HFF-Myc (cell line): ENCODE data around the gene CUX1.

ENCODE experiments used
- DNase-seq: peaks from one replicate; pipeline ENCODE4 v3.0.0-alpha.2; 2011; ENCODE audit warnings: low read depth; ENCODE audit errors: extremely low read depth
- H3K4me3 ChIP-seq: replicated peaks from 2 replicates; pipeline ENCODE4 v1.5.1; 2011; ENCODE audit warnings: low read depth, mild to moderate bottlenecking, control low read depth, low read length
- TF ChIP-seq, protein P1 (sequence below): IDR thresholded peaks from 2 replicates; pipeline ENCODE4 v1.5.1; 2012; ENCODE audit warnings: mild to moderate bottlenecking, low read depth, low read length, control low read depth; ENCODE audit errors: missing control alignments

CUX1 gene

GRCh38 chr7:102192790-102193189 is 375.4 kb downstream of the CUX1 start:
- TF ChIP-seq, protein P1, sequence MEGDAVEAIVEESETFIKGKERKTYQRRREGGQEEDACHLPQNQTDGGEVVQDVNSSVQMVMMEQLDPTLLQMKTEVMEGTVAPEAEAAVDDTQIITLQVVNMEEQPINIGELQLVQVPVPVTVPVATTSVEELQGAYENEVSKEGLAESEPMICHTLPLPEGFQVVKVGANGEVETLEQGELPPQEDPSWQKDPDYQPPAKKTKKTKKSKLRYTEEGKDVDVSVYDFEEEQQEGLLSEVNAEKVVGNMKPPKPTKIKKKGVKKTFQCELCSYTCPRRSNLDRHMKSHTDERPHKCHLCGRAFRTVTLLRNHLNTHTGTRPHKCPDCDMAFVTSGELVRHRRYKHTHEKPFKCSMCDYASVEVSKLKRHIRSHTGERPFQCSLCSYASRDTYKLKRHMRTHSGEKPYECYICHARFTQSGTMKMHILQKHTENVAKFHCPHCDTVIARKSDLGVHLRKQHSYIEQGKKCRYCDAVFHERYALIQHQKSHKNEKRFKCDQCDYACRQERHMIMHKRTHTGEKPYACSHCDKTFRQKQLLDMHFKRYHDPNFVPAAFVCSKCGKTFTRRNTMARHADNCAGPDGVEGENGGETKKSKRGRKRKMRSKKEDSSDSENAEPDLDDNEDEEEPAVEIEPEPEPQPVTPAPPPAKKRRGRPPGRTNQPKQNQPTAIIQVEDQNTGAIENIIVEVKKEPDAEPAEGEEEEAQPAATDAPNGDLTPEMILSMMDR: no peak
- no peak for DNase-seq
- H3K4me3 ChIP-seq: no peak overlapping the region

DNA sequence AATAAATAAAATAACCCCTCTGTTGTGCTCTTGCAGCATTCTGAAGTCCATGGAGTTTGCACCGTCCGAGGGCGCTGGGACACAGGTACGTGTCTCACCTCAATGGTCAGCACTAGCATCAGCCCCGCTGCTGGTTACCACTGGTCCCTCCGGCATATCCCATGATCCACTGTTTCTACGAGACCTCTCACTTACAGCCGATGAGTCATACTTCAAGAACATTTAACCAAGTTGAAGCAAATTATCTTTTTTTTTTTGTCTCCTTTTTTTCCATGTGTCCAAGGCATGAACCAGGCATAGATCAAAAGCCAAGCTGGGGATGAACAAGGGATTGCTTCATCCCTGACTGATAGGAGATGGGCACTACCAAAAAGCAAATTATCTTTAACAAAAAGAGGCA is 376.4 kb downstream of the CUX1 start:
- TF ChIP-seq, protein P1: no peak
- DNase-seq: no peak
- H3K4me3 ChIP-seq: no peak overlapping the region

DNA sequence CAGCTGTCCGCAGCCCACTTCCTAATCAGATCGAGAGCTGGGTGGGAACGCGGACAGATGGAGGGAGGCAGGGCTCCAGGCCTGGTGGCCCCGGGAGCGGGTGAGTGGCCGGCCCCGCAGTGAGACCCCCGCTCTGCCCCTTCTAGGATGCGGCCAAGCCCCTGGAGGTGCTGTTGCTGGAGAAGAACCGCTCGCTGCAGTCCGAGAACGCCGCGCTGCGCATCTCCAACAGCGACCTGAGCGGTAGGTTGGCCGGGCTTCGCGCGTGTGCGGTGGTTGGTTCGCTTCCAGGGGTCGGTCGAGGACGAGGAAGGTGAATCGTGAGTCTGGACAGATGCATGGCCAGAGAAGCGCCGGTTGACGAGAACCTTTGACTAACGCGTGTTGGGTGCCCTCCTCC is 377.9 kb downstream of the CUX1 start:
- TF ChIP-seq, protein P1: no peak

DNA sequence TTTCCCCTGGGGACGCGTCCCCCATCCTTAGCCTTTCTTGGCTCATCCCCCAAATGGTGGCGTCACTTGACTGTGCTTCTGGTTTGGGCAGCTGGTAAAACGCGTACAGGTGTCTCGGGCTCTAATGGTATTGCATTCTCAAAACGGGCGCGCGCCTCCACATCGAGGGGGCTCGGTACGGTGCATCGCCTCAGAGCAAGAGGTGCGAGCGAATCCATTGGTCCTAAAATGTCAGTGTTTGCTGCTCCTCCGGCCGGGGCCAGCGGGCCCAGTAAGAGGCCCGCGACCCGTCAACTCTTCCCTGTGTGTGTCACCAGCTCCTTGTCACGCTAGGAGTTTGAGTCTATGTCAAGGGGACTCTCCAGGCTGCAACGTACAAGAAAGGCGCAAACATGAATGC is 378.6 kb downstream of the CUX1 start:
- no peak overlapping the region for H3K4me3 ChIP-seq
- no peak for DNase-seq
- TF ChIP-seq, protein P1: no peak

More for the DNA sequence above, 377.9 kb downstream of the CUX1 start:
- DNase-seq: no peak
- no peak overlapping the region for H3K4me3 ChIP-seq

DNA sequence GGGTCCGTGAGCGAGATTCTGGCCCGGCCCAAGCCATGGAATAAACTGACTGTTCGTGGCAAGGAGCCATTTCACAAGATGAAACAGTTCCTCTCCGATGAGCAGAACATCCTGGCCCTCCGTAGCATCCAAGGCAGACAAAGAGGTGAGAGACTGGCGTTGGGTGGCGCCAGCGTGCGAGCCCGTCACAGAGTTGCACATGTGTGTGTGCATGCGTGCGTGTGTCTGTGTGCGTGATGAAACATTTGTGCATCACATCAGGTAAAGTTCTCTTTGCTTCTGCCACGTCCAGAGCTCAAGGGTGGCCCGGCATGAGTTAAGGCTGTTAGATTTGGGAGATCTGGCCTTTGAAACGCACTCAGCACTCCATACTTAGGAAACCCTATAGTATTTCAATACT is 379.7 kb downstream of the CUX1 start:
- no peak for DNase-seq
- TF ChIP-seq, protein P1: no peak
- no peak overlapping the region for H3K4me3 ChIP-seq

DNA sequence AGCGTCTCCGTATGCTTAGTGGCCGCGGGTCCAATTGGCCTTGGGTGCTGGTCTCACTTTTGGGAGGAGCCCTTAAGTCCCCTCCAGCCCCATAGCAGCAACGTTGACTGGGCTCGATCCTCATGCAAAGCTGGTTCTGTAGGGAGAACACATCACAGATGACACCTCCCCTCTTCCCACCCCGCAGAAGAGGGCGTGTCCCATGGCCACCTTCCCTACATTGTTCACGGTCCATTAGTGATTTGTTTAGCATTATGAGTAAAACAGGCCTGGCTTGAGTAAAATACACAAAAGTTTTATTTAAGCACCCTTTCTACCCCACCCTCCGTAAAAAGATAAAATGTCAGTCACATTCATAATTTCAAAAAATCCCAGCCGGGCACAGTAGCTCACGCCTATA is 380.2 kb downstream of the CUX1 start:
- no peak overlapping the region for H3K4me3 ChIP-seq
- TF ChIP-seq, protein P1: no peak
- DNase-seq: no peak

GRCh38 chr7:102198417-102198956 is 381.1 kb downstream of the CUX1 start:
- no peak for DNase-seq

More at GRCh38 chr7:102198417-102198956, 381.1 kb downstream of the CUX1 start:
- H3K4me3 ChIP-seq: no peak overlapping the region
- TF ChIP-seq, protein P1: no peak
